B cell (primary cell): ENCODE results near the gene FAM168B.

Source experiments
- CTCF ChIP-seq: fragments of 200-600 bp; IDR thresholded peaks from one replicate; pipeline ENCODE4 v1.8.0; 2022; ENCODE audit warnings: antibody characterized with exemption, mild to moderate bottlenecking
- EZH2 ChIP-seq: IDR thresholded peaks from 2 replicates; pipeline ENCODE4 v1.6.1; 2012; ENCODE audit warnings: borderline replicate concordance, low read depth, mild to moderate bottlenecking, moderate library complexity, low read length; ENCODE audit not compliant: insufficient read depth, poor library complexity, severe bottlenecking

DNA sequence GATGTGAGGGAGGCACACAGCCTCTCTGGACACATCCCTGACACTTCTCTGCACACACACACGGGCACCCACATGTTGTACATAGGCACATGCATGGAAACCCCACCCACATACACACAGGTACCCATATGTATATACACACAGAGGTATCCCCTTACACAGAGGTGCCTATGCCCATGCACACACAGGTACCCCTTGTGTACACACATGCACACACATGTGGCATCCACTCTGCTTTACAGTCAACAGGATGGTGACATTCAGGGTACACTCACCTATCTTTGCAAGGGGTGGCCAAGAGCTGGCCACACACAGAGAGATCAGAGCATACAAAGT is 59.5 kb downstream of the FAM168B start:
- no peak for TF ChIP-seq EZH2
- TF ChIP-seq CTCF = no peak
